Putamen (tissue), 1 donor: ENCODE results near the gene DBP.

Experiments used
- DNase-seq: peaks from one replicate; pipeline ENCODE4 v3.0.0-alpha.2; 2016; ENCODE audit warnings: low spot score

Gene DBP

GRCh38 chr19:48609571-48610108 is 27.5 kb downstream of the DBP start:
- no peak for DNase-seq

- DNase-seq = no peak
Measured at GRCh38 chr19:48608798-48609263, 28.3 kb downstream of the DBP start.

- no peak for DNase-seq
Measured at GRCh38 chr19:48607359-48607755, 29.8 kb downstream of the DBP start.

GRCh38 chr19:48606463-48607358 is 30.5 kb downstream of the DBP start, which contains the start of gene SPACA4:
Gene SPACA4, plus strand, starts transcription at chr19:48606742. Its CDS starts 237 bp downstream, at chr19:48606979.
- DNase-seq = no peak

GRCh38 chr19:48603850-48604249 is 33.3 kb downstream of the DBP start:
- DNase-seq = no peak

GRCh38 chr19:48603449-48603848 is 33.7 kb downstream of the DBP start:
- DNase-seq = no peak

- DNase-seq = no peak
Measured at GRCh38 chr19:48603001-48603400, 34.2 kb downstream of the DBP start.

GRCh38 chr19:48600679-48601417 is 36.3 kb downstream of the DBP start:
- DNase-seq = no peak

- no peak for DNase-seq
Measured at GRCh38 chr19:48598996-48599700, 38.0 kb downstream of the DBP start.

- DNase-seq = no peak
Measured at GRCh38 chr19:48596679-48597465, 40.3 kb downstream of the DBP start.

- no peak for DNase-seq
Measured at GRCh38 chr19:48596237-48596636, 40.9 kb downstream of the DBP start.

- DNase-seq = no peak
Measured at GRCh38 chr19:48595833-48596232, 41.3 kb downstream of the DBP start.

GRCh38 chr19:48595171-48595570 is 42.0 kb downstream of the DBP start:
- no peak for DNase-seq

GRCh38 chr19:48591021-48591420 is 46.2 kb downstream of the DBP start:
- no peak for DNase-seq

GRCh38 chr19:48588670-48589401 is 48.3 kb downstream of the DBP start:
- peak; percentile 63 for DNase-seq

- DNase-seq = no peak
Measured at GRCh38 chr19:48587387-48587786, 49.8 kb downstream of the DBP start.

GRCh38 chr19:48582168-48582567 is 55.0 kb downstream of the DBP start:
- no peak for DNase-seq
